CD4-positive, alpha-beta T cell treated with Interleukin-17A for 4 hours (primary cell): ENCODE results near the gene ZNF14.
"Not testable (repeated sequence)": the region's sequence is repeated elsewhere in the genome, so short reads cannot be mapped to it uniquely, and the experiment has no call there.

Experiments used
- DNase-seq: peaks from one replicate; pipeline ENCODE4 v3.0.0-alpha.2; 2020; ENCODE audit warnings: mixed read lengths

Gene ZNF14

DNA sequence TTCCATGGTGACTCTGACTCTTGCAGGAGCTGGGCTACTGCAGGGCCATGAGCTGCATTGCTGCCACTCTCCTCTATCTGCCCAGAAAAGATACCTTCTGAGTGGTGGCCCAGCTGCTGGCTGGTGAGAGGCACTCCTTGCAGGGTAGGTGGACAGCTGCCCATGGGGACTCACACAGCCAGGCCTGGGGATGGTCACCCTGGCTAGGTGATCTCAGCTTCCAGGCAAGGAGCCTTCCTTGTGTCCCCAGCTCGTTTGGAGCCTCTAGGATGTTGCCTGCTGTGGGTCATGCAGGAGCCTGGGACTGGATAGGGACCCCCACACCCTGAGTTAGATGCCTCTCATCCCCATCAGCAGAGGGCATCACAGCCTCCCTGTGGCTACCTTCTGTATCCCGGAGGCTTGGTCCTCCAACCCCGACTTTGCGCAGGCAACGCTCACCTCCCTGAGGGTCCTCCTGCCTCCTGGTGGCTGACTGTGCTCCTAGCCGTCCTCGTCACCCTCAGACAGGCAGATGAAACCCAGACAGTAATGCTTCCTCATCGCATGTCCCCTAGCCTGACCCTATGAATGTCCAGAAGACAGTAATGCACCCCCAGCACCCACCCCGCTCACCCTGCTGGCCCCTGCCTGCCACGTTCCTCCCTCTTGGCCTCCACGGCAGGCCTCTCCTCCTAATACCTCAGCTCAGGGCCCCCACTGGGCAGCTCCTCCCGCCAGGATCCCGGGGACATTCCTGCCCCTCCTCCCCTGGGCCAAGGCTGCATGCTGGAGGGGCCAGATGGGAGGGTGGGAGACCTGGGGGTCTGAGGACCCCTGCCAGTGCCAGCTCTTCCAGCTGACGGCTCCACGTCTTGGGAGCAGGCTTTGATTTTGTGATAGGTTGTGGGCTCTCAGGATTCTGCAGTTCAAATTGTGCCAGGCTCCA, 13.6 kb upstream of the ZNF14 start:
- no peak for DNase-seq

DNA sequence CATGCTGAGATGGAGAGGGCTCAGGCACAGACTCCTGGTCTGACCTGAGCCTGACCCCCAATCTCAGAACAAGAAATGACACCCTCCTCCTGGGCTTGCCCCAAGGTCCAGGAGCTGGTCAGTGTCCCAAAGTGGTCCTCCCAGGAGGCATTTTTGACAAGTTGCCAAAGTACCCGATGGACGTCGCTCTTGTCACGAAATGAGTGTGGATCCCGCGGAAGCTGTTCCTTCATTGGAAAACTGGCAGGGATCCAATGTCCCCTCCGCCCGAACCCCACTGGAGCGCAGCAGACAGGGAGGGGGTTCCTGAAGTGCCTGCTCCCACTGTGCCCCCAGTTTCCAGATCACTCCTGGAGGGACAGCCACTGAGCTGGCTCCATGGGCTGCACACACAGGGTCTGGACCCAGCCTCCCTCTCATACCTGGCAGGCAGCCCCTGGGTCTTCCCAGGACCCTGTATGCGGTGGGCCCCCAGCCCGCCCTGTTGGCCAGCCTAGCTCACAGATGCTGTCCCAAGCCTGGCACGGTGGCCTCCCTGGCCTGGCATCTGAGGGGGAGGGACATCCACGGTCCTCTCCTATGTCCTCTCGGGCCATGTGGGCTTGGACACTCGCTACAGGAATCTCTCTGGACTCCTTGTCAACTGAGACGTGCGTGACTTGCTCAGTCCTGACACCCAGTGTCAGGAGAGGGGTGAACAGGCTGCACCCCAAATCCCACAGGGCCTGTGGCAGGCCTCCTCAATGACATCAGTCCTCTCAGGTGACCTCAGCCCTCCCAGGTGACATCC, 12.8 kb upstream of the ZNF14 start:
- DNase-seq: no peak

- no peak for DNase-seq
Observed at GRCh38 chr19:19744641-19745040, 11.7 kb upstream of the ZNF14 start.

- not testable (repeated sequence) for DNase-seq
Observed at GRCh38 chr19:19743921-19744320, 11.0 kb upstream of the ZNF14 start.

GRCh38 chr19:19743176-19743575, 10.3 kb upstream of the ZNF14 start:
- DNase-seq: no peak

DNA sequence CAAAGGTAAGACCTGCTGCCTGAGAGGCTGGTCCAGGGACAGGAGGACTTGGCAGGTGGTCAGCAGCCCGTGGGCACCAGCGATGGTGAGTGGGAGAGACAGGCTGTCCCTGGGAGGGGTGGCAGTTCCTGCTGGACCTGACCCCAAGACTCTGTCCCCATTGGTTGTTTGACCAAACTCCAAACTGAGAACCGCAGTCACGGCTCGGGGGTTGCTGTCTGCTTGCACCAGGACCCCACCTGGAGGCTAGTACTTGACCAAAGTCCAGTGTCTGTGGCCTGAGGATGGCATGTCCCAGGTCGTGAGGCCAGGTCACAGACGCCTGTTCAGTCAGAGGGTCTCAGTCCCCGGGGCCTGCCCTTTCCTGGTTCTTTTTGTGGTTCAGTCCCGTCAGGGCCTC, 9.9 kb upstream of the ZNF14 start:
- DNase-seq: no peak

DNA sequence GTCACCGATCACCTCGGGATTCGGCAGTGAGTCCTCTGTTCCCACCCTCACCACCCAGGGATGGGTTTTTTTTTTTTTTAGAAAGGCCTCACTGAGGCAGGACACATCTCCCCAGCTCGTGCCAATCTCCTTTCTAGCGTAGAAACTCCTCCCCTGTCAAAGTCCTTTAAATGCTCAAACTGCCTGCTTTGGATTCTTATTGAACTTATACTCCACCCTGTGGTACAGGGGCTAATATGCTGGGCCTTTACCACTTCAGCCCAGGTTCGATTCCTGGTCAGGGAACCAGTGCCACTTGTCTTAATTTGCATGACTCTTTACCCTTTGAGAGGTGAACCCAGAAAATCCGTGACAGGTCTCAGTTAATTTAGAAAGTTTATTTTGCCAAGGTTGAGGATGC, 8.3 kb upstream of the ZNF14 start:
- DNase-seq: no peak

DNA sequence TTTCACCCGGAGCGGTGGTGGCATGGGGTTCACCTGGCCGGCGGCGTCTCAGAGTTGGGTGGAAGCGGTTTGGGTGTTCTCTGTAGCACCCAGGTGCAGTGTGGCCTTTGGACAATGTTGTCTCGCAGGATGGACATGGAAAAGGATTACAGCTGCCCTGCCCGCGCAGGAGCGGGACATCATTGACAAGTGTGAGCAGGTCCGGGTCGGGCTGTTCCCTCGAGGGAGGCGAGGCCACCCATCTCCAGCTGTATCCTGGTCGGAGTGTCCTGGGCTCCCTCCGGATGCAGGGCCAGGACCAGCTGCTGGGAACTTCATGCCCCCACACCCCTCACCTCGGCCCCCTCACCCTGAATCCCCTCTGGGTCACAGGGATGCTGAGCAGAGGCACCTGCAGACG, 7.8 kb upstream of the ZNF14 start:
- no peak for DNase-seq

GRCh38 chr19:19738564-19738963, 5.7 kb upstream of the ZNF14 start:
- DNase-seq: no peak

DNA sequence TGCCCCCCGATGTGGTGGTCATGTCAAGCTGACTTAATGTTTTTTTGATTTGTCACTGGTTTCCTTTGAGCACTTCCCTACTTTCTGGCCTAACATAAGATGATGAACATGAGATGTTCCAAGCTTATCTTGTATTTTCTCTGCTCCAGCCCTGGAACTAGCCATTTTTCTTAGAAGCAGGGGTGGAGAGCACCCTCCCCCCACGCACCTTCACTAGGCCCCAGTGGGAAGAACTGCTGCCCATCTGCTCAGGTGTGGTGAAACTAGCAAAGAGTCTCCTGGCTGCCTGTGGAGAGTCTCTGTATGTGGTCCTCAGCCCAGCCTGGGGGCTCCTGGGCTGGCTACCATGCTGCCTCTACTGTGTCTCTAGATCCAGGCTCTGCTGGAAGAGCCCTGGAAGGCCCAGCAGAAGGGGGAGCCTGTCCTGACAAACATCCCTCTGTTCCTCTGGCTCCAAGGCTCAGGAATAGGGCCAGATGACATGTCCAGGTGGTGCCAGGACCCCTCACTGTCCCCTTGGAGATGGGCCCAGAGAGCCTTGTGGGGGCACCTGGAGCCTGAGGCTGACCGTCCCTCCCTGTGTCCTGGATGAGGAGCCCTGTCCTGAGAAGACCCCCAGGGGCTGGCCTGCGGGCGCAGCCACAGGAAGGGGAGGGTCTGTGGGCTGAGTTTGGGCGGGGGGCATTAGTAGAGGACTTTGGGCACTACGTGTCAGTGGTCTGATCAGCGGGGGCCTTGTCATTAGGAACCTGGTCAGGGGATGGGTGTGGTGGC, 4.8 kb upstream of the ZNF14 start:
- DNase-seq: no peak

DNA sequence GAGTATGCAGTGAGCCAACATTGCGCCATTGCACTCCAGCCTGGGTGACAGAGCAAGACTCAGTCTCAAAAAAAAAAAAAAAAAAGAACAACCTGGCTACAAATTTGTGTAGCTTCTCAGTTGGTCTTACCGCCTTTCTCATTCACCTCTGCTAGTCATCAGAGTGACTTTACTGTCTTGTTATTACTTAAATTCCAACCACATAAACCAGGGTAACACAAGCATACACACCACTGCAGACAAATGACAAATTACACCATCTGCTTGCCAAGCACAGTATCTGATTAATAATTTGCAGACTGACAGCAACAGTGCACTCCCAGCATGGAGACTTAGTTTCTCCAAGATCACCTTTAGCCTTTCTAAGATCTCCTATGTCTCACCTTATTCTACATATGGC, 11.0 kb downstream of the ZNF14 start:
- DNase-seq: no peak

GRCh38 chr19:19719798-19720197, 13.1 kb downstream of the ZNF14 start:
- no peak for DNase-seq

DNA sequence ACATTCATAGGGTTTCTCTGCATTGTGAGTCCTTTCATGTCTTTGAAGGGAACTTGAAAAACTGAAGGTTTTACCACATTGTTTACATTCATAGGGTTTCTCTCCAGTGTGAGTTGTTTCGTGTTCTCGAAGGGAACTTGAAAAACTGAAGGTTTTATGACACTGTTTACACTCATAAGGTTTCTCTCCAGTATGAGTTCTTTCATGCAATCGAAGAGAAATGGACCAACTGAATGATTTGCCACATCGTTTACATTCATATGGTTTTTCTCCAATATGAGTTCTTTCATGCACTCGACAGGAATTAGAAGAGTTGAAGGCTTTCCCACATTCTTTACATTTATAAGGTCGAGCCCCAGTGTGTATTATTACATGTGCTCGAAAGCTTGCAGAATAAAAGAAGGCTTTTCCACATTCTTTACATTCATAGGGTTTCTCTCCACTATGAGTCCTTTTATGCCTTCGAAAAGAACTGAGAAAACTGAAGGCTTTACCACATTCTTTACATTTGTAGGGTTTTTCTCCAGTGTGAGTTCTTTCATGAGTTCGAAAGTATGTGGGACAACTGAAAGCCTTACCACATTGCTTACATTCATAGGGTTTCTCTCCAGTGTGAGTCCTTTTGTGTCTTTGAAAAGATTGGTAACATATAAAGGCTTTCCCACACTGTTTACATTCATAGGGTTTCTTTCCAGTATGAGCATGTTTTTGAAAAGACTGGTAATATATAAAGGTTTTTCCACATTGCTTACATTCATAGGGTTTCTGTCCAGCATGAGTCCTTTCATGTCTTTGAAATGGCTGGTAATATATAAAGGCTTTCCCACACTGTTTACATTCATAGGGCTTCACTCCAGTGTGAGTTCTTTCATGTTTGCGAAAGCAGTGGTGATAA, 20.7 kb downstream of the ZNF14 start:
- no peak for DNase-seq

GRCh38 chr19:19711306-19711933, 21.5 kb downstream of the ZNF14 start:
- no peak for DNase-seq

DNA sequence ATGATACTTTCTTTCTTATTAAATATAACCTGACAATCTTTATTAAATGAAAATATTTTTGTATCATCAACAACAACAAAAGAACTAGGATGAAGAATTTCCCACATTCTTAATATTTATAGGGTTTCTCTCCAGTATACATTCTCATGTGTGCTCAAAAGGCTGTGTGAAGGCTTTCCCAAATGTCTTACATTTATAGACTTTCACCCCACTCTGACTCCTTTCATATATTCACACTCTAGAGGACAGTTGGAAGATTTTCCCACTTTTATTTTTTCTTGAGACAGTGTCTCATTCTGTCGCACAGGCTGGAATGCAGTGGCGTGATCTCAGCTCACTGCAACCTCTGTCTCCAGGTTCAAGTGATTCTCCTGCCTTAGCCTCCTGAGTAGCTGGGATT, 22.4 kb downstream of the ZNF14 start:
- DNase-seq: no peak

- DNase-seq: no peak
Observed at GRCh38 chr19:19704836-19705235, 28.1 kb downstream of the ZNF14 start.

GRCh38 chr19:19700493-19700892, 32.4 kb downstream of the ZNF14 start:
- not testable (repeated sequence) for DNase-seq

GRCh38 chr19:19697589-19697988, 35.3 kb downstream of the ZNF14 start:
- no peak for DNase-seq

GRCh38 chr19:19696386-19696785, 36.5 kb downstream of the ZNF14 start:
- DNase-seq: no peak

DNA sequence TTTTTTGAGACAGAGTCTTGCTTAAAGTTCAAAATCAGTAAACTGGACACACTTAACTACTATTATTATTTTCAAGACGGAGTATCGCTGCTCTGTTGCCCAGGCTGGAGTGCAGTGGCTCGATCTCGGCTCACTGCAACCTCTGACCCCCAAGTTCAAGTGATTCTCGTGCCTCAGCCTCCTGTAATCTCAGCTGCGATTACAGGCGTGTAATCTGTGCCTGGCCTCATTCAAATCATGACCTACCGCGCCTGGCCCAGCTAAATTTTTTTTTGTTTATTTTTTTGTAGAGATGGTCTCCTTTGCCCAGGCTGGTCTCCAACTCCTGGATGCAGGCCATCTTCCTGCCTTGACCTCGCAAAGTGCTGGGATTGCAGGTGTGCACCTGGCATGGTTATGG, 41.2 kb downstream of the ZNF14 start:
- no peak for DNase-seq

DNA sequence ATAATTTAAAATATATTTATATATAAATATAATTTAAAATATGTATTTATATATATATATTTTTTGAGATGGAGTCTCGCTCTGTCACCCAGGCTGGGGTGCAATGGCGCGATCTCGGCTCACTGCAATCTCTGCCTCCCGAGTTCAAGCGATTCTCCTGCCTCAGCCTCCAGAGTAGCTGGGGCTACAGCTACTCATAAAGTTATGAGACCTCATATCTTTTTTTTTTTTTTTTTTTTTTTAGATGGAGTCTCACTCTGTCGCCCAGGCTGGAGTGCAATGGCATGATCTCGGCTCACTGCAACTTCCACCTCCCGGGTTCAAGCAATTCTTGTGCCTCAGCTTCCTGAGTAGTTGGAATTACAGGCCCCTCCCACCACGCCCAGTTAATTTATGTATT, 43.9 kb downstream of the ZNF14 start:
- DNase-seq: not testable (repeated sequence)

GRCh38 chr19:19687090-19687489, 45.8 kb downstream of the ZNF14 start:
- DNase-seq: no peak
